GM23338 (cell line): ENCODE measurements around the gene SPOPL. TPM values are rescaled to one million over a fixed set of nuclear protein-coding genes. Genes with fewer than 3 reads are reported as not detected.

ENCODE experiments used
- ATAC-seq: fragments of 200-7000 bp; cut with Tn5 transposase; 3 replicates; pipeline ENCODE4 v1.9.1; 2020
- DNase-seq: peaks from one replicate; pipeline ENCODE4 v3.0.0-alpha.2; 2015; ENCODE audit warnings: low spot score
- H2AFZ ChIP-seq: fragments of 200-600 bp; sonication (generic); 2 replicates; pipeline ENCODE4 v1.8.0; 2016; ENCODE audit warnings: antibody characterized with exemption, mild to moderate bottlenecking, moderate library complexity
- H3F3A ChIP-seq: fragments of 200-600 bp; sonication (generic); replicated peaks from 2 replicates; pipeline ENCODE4 v1.8.0; 2017; ENCODE audit warnings: antibody characterized with exemption, mixed run types, low read depth
- H3K27ac ChIP-seq: fragments of 200-600 bp; sonication (generic); 2 replicates; pipeline ENCODE4 v1.6.1; 2016; ENCODE audit warnings: low read depth
- H3K27me3 ChIP-seq: fragments of 200-600 bp; sonication (generic); 2 replicates; pipeline ENCODE4 v1.8.0; 2016; ENCODE audit warnings: mild to moderate bottlenecking, mixed run types, moderate library complexity; ENCODE audit not compliant: insufficient read depth
- H3K36me3 ChIP-seq: fragments of 200-600 bp; sonication (generic); 2 replicates; pipeline ENCODE4 v1.8.0; 2016; ENCODE audit warnings: mild to moderate bottlenecking; ENCODE audit not compliant: insufficient read depth
- H3K4me1 ChIP-seq: fragments of 200-600 bp; sonication (generic); 2 replicates; pipeline ENCODE4 v1.8.0; 2016; ENCODE audit warnings: mild to moderate bottlenecking, moderate library complexity; ENCODE audit not compliant: insufficient read depth
- H3K4me2 ChIP-seq: fragments of 200-600 bp; sonication (generic); 2 replicates; pipeline ENCODE4 v1.7.1; 2017; ENCODE audit warnings: mixed run types
- H3K4me3 ChIP-seq: fragments of 200-600 bp; sonication (generic); 2 replicates; pipeline ENCODE4 v1.6.1; 2016; ENCODE audit warnings: mixed run types
- H3K79me2 ChIP-seq: fragments of 200-600 bp; sonication (generic); replicated peaks from 2 replicates; pipeline ENCODE4 v1.8.0; 2017; ENCODE audit warnings: mild to moderate bottlenecking; ENCODE audit not compliant: insufficient read depth
- H3K9me2 ChIP-seq: fragments of 200-600 bp; sonication (generic); 2 replicates; pipeline ENCODE4 v1.8.0; 2017; ENCODE audit not compliant: insufficient read depth
- H4K20me1 ChIP-seq: fragments of 200-600 bp; sonication (generic); replicated peaks from 2 replicates; pipeline ENCODE4 v1.8.0; 2017; ENCODE audit warnings: mild to moderate bottlenecking; ENCODE audit not compliant: insufficient read depth
- H3K27ac Mint-ChIP-seq: 2 replicates; pipeline ENCODE4 v1.8.0; 2020; ENCODE audit warnings: inconsistent platforms, mild to moderate bottlenecking, moderate library complexity, mixed read lengths
- H3K27me3 Mint-ChIP-seq: 3 replicates; pipeline ENCODE4 v1.8.0; 2022; ENCODE audit warnings: low read depth, mild to moderate bottlenecking, moderate library complexity, mixed read lengths, inconsistent platforms; ENCODE audit not compliant: insufficient read depth, poor library complexity
- H3K36me3 Mint-ChIP-seq: 3 replicates; pipeline ENCODE4 v1.8.0; 2021; ENCODE audit warnings: low read depth, mild to moderate bottlenecking, inconsistent platforms, moderate library complexity, mixed read lengths
- H3K4me1 Mint-ChIP-seq: 3 replicates; pipeline ENCODE4 v1.8.0; 2020; ENCODE audit warnings: mild to moderate bottlenecking, inconsistent platforms, mixed read lengths
- H3K4me3 Mint-ChIP-seq: 3 replicates; pipeline ENCODE4 v1.8.0; 2021; ENCODE audit warnings: moderate library complexity, mild to moderate bottlenecking, inconsistent platforms, mixed read lengths
- H3K9me3 Mint-ChIP-seq: 3 replicates; pipeline ENCODE4 v1.8.0; 2020; ENCODE audit warnings: moderate library complexity, mild to moderate bottlenecking, inconsistent platforms, mixed read lengths
- CREB1 ChIP-seq: fragments of 250-450 bp; sonication (Bioruptor Pico); IDR thresholded peaks from 2 replicates; pipeline ENCODE4 v1.5.0; 2020; ENCODE audit warnings: low read depth, mild to moderate bottlenecking, moderate library complexity
- EZH2phosphoT487 ChIP-seq: fragments of 200-600 bp; sonication (generic); IDR thresholded peaks from one replicate; pipeline ENCODE4 v1.8.1; 2018; ENCODE audit warnings: antibody characterized with exemption; ENCODE audit not compliant: unreplicated experiment
- JUNB ChIP-seq: IDR thresholded peaks from one replicate; pipeline ENCODE4 v1.6.1; 2016; ENCODE audit warnings: antibody characterized with exemption; ENCODE audit not compliant: unreplicated experiment
- REST ChIP-seq: IDR thresholded peaks from one replicate; pipeline ENCODE4 v1.6.1; 2018; ENCODE audit warnings: antibody characterized with exemption; ENCODE audit not compliant: unreplicated experiment
- STAT1 ChIP-seq: IDR thresholded peaks from one replicate; pipeline ENCODE4 v1.6.1; 2016; ENCODE audit warnings: antibody characterized with exemption; ENCODE audit not compliant: unreplicated experiment
- ZNF114 ChIP-seq: fragments of 250-450 bp; sonication (Bioruptor Pico); IDR thresholded peaks from 2 replicates; pipeline ENCODE4 v1.5.0; 2020; ENCODE audit warnings: mild to moderate bottlenecking, moderate library complexity
- ZNF331 ChIP-seq: fragments of 250-450 bp; sonication (Bioruptor Pico); IDR thresholded peaks from 2 replicates; pipeline ENCODE4 v1.5.0; 2020; ENCODE audit warnings: low read depth, mild to moderate bottlenecking, moderate library complexity
- ZNF462 ChIP-seq: fragments of 250-450 bp; sonication (Bioruptor Pico); IDR thresholded peaks from 2 replicates; pipeline ENCODE4 v1.5.0; 2020; ENCODE audit warnings: mild to moderate bottlenecking, moderate library complexity
- polyA plus RNA-seq: library from polyadenylated mRNA; unstranded; fragments of >200 nt; fragmentation: Nextera tagmentation; extraction: Ambion mirVana; gene quantifications from 2 replicates; pipeline ENCODE4 v1.2.1, GENCODE V29; 2016
- total RNA-seq: library from RNA; depleted of rRNA; stranded (reverse); fragments of >200 nt; shearing (Covaris generic); gene quantifications from 2 replicates; pipeline ENCODE4 v1.2.3, GENCODE V29; 2014
- TF ChIP-seq, protein P1 (sequence below): IDR thresholded peaks from 2 replicates; pipeline ENCODE4 v1.6.1; 2016; ENCODE audit warnings: antibody characterized with exemption
- TF ChIP-seq, protein P2 (sequence below), 2 experiments: fragments of 200-600 bp in 1 of 2; sonication (generic) in 1 of 2; conservative IDR thresholded peaks; 2 replicates each; pipeline versions ENCODE4 v1.5.1 to v1.6.1; 2016 to 2017; ENCODE audit warnings: antibody characterized with exemption in 2 of 2, low read depth in 2 of 2, mild to moderate bottlenecking in 2 of 2, moderate library complexity in 1 of 2

Gene SPOPL
- total and polyA plus RNA-seq, 2 experiments from 2014 or later, result 4.5 to 15.4 TPM

DNA sequence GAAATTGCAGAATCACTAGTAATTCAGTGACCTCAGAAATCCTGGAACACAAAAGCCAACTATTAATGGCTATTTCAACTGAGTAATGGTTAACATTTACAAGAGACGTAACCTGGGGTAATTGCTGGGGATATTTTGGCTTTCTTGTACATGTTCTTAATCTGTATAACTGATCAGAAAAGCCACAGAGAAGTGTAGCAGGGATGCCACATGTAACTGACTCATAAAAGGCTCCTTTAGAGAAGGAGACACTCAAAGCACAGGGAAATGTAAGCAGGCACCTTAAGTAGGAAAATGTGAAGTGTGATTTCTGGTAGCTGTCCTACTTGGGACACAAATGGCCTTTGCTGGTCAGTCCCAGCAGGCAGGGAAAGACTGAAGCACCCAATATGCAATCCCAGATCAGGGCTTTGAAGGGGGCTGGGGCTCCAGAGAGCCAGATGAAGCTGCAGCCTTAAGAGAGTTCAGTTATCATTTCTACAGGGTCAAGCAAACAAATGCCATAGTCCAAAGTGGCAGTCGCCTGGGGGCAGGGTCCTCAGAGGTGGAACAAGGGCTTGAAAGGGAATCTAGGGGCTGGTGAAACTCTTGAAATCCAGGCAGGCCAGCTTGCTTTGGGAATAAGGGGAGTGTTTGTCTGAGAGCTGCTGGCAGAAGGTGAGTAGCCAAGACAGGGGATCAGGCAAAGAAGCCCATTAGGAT, 7.2 kb upstream of the SPOPL start:
- no peak overlapping the region for H3K27ac ChIP-seq
- Mint-ChIP-seq H3K9me3 (no peaks in the 10 kb centered on the region), H3K27ac (no peak overlapping the region), H3K4me3 (no peak overlapping the region), H3K27me3 (peaks cover 6% of the 10 kb centered on the region), H3K36me3 (no peaks in the 10 kb centered on the region; the same call in 2 of the 3 replicates), H3K4me1 (peaks cover 24% of the 10 kb centered on the region)
- no peaks in the 10 kb centered on the region for H3K79me2 ChIP-seq
- H3K9me2 ChIP-seq, result no peaks in the 10 kb centered on the region; the same call in 1 of the 2 replicates
- H2AFZ ChIP-seq, result no peak overlapping the region
- no peak overlapping the region for H3K4me3 ChIP-seq
- H3K4me2 ChIP-seq, result no peak overlapping the region
- no peaks in the 10 kb centered on the region for H3K36me3 ChIP-seq
- DNase-seq (no peak), ATAC-seq (no peak)
- no peaks in the 10 kb centered on the region for H4K20me1 ChIP-seq
- peaks cover 11% of the 10 kb centered on the region; the same call in 1 of the 2 replicates for H3K4me1 ChIP-seq
- no peaks in the 10 kb centered on the region for H3F3A ChIP-seq
- TF ChIP-seq, protein P1, sequence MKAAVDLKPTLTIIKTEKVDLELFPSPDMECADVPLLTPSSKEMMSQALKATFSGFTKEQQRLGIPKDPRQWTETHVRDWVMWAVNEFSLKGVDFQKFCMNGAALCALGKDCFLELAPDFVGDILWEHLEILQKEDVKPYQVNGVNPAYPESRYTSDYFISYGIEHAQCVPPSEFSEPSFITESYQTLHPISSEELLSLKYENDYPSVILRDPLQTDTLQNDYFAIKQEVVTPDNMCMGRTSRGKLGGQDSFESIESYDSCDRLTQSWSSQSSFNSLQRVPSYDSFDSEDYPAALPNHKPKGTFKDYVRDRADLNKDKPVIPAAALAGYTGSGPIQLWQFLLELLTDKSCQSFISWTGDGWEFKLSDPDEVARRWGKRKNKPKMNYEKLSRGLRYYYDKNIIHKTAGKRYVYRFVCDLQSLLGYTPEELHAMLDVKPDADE, result no peak
- TF ChIP-seq, protein P2, sequence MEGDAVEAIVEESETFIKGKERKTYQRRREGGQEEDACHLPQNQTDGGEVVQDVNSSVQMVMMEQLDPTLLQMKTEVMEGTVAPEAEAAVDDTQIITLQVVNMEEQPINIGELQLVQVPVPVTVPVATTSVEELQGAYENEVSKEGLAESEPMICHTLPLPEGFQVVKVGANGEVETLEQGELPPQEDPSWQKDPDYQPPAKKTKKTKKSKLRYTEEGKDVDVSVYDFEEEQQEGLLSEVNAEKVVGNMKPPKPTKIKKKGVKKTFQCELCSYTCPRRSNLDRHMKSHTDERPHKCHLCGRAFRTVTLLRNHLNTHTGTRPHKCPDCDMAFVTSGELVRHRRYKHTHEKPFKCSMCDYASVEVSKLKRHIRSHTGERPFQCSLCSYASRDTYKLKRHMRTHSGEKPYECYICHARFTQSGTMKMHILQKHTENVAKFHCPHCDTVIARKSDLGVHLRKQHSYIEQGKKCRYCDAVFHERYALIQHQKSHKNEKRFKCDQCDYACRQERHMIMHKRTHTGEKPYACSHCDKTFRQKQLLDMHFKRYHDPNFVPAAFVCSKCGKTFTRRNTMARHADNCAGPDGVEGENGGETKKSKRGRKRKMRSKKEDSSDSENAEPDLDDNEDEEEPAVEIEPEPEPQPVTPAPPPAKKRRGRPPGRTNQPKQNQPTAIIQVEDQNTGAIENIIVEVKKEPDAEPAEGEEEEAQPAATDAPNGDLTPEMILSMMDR (conservative IDR thresholded peaks at IDR 0.05; ENCODE audit: low read depth in 2 of 2), result no peak
- no peak for TF ChIP-seq REST
- TF ChIP-seq CREB1 (CRISPR knock-in tag), result no peak
- no peak for TF ChIP-seq STAT1
- TF ChIP-seq EZH2phosphoT487, result no peak
- TF ChIP-seq ZNF114, result no peak
- no peak for TF ChIP-seq JUNB
- TF ChIP-seq ZNF331 (CRISPR knock-in tag), result no peak
- TF ChIP-seq ZNF462 (CRISPR knock-in tag), result no peak
- no peaks in the 10 kb centered on the region for H3K27me3 ChIP-seq
